ENCODE data around the gene TMEM185A.
"Not testable (repeated sequence)": the region's sequence is repeated elsewhere in the genome, so short reads cannot be mapped to it uniquely, and the experiment has no call there.

Gene TMEM185A

DNA sequence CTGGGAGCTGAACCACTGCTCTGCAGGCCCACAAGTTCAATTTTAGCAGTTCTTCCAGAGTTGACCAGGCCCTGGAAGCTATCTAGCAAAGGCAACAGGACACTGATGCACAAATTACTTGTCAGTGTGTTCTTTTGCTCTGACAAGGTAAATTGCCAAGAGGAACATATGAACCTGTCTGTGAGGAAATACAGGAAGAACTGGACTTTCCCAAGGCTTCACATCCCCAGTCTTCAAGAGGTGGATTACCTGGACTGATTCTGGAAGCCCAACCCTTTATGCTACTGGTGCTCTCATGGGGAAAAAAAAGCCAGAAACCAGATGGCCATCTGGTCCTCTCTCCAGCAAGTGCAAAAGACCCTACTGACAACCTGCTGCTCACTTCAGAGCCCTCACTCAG lies 1.9 kb upstream of the TMEM185A start:
- no peak overlapping the region for H3K4me3 ChIP-seq (ENCODE audit: low read depth, low read length)
- TF ChIP-seq, protein P1, sequence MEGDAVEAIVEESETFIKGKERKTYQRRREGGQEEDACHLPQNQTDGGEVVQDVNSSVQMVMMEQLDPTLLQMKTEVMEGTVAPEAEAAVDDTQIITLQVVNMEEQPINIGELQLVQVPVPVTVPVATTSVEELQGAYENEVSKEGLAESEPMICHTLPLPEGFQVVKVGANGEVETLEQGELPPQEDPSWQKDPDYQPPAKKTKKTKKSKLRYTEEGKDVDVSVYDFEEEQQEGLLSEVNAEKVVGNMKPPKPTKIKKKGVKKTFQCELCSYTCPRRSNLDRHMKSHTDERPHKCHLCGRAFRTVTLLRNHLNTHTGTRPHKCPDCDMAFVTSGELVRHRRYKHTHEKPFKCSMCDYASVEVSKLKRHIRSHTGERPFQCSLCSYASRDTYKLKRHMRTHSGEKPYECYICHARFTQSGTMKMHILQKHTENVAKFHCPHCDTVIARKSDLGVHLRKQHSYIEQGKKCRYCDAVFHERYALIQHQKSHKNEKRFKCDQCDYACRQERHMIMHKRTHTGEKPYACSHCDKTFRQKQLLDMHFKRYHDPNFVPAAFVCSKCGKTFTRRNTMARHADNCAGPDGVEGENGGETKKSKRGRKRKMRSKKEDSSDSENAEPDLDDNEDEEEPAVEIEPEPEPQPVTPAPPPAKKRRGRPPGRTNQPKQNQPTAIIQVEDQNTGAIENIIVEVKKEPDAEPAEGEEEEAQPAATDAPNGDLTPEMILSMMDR (IDR thresholded peaks at IDR 0.05; ENCODE audit: borderline replicate concordance, insufficient read depth, low read depth, low read length), result no peak

DNA sequence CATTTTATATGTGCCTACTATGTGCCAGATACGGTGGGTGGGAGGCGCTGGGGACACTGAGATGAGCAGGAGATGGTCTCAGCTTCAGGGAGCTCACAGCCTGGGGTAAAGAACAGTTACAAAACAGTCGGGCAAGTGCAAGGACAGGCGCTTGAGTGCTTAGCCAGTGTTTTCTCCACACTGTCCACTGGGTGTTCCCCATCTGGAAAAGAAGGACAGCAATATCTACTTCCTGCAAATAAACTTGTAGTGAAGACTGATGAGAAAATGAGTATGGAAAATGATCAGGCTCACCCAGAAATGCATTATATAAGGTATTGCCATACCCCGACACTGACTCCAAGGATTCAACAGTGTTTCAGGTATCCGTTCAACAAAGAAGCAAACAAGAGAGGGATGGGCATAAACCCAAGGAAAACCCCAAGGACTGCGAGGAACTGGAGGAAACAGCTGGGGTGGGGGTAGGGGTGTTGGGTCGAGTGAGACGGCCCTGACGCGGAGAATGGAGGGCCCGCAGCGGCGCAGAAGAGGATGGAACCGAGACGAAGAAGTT lies 835 bp downstream of the TMEM185A start:
- H3K4me3 ChIP-seq (ENCODE audit: low read depth, low read length), result peak overlapping the region; percentile 83
- TF ChIP-seq, protein P1 (IDR thresholded peaks at IDR 0.05; ENCODE audit: borderline replicate concordance, insufficient read depth, low read depth, low read length), result no peak

DNA sequence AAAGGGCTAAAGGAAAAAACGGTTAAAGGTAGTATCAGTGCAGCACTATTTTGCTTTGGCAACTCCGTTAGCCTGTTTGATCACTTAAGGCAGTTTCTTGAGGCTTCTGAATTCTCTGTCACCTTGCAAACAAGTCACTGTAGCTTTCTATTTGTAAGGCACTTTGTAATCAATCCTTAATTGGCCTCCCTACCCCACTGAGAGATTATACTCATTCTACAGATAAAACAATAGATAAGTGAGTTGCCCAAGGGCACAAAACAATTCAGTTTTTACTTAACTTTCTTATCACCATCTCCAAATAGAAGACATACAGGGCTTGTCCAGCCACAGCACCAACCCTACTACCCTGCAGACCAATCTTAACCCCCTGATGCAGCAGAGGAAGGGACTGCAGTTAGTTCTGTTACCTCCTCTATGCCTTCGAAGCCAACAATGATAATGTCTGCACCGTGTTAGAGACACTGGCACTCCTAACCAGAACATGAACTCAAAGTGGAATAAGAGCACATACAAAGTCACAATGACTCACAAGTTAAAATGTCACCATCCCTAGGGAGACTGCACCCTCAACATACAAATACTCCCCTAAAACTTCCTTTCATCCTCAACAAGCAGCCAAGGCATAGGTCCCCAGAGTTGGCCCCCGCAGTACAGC lies 1.7 kb downstream of the TMEM185A start:
- no peak overlapping the region for H3K4me3 ChIP-seq (ENCODE audit: low read depth, low read length)

DNA sequence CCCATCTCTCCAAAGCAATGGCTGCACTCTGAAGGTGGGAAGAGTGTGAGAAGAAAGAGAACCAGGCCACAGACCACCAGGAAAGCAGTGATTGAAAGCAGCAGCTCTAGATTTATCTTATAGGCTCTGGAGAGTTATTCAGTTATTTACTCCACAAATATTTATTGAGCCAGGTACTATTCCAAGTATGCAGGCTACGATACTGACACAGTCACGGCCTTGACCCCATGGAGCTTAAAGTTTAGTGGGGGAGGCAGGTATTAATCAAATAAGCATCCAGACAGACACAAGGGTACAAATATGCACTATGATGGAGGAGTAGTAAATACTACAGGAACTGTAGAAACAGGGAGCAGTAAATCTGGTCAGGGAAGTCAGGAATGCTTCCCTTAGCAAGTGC lies 2.8 kb downstream of the TMEM185A start:
- TF ChIP-seq, protein P1 (IDR thresholded peaks at IDR 0.05; ENCODE audit: borderline replicate concordance, insufficient read depth, low read depth, low read length), result no peak

More for the DNA sequence above, 1.7 kb downstream of the TMEM185A start:
- TF ChIP-seq, protein P1 (IDR thresholded peaks at IDR 0.05; ENCODE audit: borderline replicate concordance, insufficient read depth, low read depth, low read length), result no peak

DNA sequence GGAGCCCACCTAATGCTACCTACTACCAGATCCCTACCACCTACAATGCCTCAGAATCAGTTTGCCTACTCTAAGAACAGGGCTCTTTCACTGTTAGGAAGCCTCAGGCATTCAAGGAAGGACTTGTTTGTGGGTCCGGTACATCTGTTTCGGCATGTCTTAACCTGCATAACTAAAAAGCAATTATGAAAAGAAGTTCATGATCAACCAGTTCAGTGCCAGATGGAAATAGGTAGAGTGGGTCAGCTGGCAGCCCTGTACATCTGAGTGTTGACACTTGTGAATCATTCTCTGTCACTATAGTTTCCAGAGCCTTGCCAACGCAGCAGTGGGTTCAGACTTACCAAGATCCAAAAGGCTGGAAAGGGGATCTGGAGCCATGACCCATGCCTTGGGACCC lies 3.3 kb downstream of the TMEM185A start:
- TF ChIP-seq, protein P1 (IDR thresholded peaks at IDR 0.05; ENCODE audit: borderline replicate concordance, insufficient read depth, low read depth, low read length), result no peak
- H3K4me3 ChIP-seq (ENCODE audit: low read depth, low read length), result no peak overlapping the region

More for the DNA sequence above, 2.8 kb downstream of the TMEM185A start:
- H3K4me3 ChIP-seq (ENCODE audit: low read depth, low read length), result no peak overlapping the region

DNA sequence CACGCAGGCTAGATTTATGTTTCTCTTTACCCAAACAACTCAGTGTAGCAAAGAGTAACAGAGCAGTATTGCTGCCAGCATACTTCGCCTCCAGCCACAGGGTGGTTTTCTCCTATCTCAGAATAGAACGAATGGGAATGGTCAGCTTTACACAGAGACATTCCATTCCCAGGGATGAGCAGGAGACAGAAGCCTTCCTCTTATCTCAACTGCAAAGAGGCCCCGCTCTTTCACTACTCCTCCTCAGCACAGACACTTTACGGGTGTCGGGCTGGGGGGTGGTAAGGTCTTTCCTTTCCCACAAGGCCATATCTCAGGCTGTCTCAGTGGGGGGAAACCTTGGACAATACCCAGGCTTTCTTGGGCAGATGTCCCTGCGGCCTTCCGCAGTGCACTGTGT lies 4.8 kb downstream of the TMEM185A start:
- not testable (repeated sequence) for H3K4me3 ChIP-seq (ENCODE audit: low read depth, low read length)

DNA sequence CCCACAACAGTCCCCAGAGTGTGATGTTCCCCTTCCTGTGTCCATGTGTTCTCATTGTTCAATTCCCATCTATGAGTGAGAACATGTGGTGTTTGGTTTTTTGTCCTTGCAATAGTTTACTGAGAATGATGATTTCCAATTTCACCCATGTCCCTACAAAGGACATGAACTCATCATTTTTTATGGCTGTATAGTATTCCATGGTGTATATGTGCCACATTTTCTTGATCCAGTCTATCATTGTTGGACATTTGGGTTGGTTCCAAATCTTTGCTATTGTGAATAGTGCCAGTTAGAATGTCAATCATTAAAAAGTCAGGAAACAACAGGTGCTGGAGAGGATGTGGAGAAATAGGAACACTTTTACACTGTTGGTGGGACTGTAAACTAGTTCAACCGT lies 11.9 kb downstream of the TMEM185A start:
- H3K4me3 ChIP-seq (ENCODE audit: low read depth, low read length), result not testable (repeated sequence)

DNA sequence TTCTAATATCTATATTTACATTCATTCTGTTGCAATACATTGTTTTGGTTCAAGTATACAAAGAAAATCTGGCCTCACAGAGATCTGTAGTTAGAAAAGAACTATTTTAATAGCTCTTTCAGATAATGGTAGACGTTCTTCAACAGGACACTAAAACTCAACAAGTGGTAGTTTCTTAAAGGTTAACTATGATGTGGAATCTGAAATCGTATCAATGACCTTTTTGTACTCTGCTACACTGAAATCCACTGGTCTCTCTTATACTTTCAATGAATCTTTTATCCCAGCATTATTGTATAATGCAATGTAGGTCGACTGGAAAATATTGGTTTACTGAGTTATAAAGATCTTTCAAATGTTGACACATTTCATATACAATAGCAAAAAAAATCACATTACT lies 12.7 kb downstream of the TMEM185A start:
- TF ChIP-seq, protein P1 (IDR thresholded peaks at IDR 0.05; ENCODE audit: borderline replicate concordance, insufficient read depth, low read depth, low read length), result no peak
- no peak overlapping the region for H3K4me3 ChIP-seq (ENCODE audit: low read depth, low read length)

Data from GM12875 (cell line).